GM18873 (cell line): ENCODE measurements around the gene ZNF416.

Experiments used
- ATAC-seq: cut with Tn5 transposase; IDR thresholded peaks from one replicate; pipeline ENCODE4 v1.9.1; 2021; ENCODE audit warnings: mild to moderate bottlenecking, moderate library complexity, moderate number of reproducible peaks; ENCODE audit not compliant: unreplicated experiment, low FRiP score

The ZNF416 gene

GRCh38 chr19:57578487-57579205, at the start of gene ZNF416:
Gene ZNF416 (minus strand): TSS chr19:57578911. CDS start chr19:57578704, 207 bp downstream.
- peak; percentile 93 for ATAC-seq

GRCh38 chr19:57623091-57623490, 44.4 kb upstream of the ZNF416 start:
- no peak for ATAC-seq

GRCh38 chr19:57620673-57621348, 42.1 kb upstream of the ZNF416 start:
- ATAC-seq = no peak

- ATAC-seq = no peak
These were observed 36.6 kb upstream of the ZNF416 start for GRCh38 chr19:57615346-57615745.

GRCh38 chr19:57613941-57614743, 35.4 kb upstream of the ZNF416 start, which contains the start of gene ZNF134:
Gene ZNF134 (plus strand): TSS chr19:57614242. CDS start chr19:57619469, 5,227 bp downstream.
- ATAC-seq = peak; percentile 85

- ATAC-seq = no peak
These were observed 32.4 kb upstream of the ZNF416 start for GRCh38 chr19:57611113-57611512.

GRCh38 chr19:57606931-57607330, 28.2 kb upstream of the ZNF416 start:
- ATAC-seq = no peak

GRCh38 chr19:57599761-57600383, 21.2 kb upstream of the ZNF416 start, which contains the start of gene ZNF530:
Gene ZNF530 (plus strand): TSS chr19:57599885. CDS start chr19:57604346, 4,461 bp downstream.
- peak; percentile 73 for ATAC-seq

GRCh38 chr19:57599377-57599760, 20.7 kb upstream of the ZNF416 start:
- ATAC-seq = no peak

GRCh38 chr19:57587529-57587928, 8.8 kb upstream of the ZNF416 start:
- no peak for ATAC-seq

GRCh38 chr19:57583521-57584416, 5.1 kb upstream of the ZNF416 start, which contains the start of gene ZIK1:
Gene ZIK1 (plus strand): TSS chr19:57584145. CDS start chr19:57584357, 212 bp downstream.
- peak; percentile 51 for ATAC-seq

GRCh38 chr19:57583104-57583520, 4.4 kb upstream of the ZNF416 start:
- ATAC-seq = no peak

- no peak for ATAC-seq
These were observed 2.0 kb downstream of the ZNF416 start for GRCh38 chr19:57576661-57577060.

- ATAC-seq = no peak
These were observed 6.2 kb downstream of the ZNF416 start for GRCh38 chr19:57572415-57572947.

- no peak for ATAC-seq
These were observed 8.0 kb downstream of the ZNF416 start for GRCh38 chr19:57570707-57571106.

- ATAC-seq = no peak
These were observed 12.1 kb downstream of the ZNF416 start for GRCh38 chr19:57566396-57567265.

- ATAC-seq = no peak
These were observed 15.2 kb downstream of the ZNF416 start for GRCh38 chr19:57563547-57563946.

- no peak for ATAC-seq
These were observed 18.6 kb downstream of the ZNF416 start for GRCh38 chr19:57560049-57560491.
